ENCODE measurements around the gene RHNO1.

The RHNO1 gene

GRCh38 chr12:2936301-2936700 is 59.3 kb downstream of the RHNO1 start:
- Histone ChIP-seq H3K27me3 (replicated peaks; ENCODE audit: insufficient read depth, low read length) (no peaks in the 10 kb centered on the region), H3K9ac (ENCODE audit: low read length) (no peak overlapping the region), H2AFZ (ENCODE audit: low read length) (no peak overlapping the region), H3K27ac (ENCODE audit: low read length) (no peak overlapping the region), H3K9me3 (replicated peaks; ENCODE audit: insufficient read depth, low read length) (no peaks in the 10 kb centered on the region), H3K4me2 (ENCODE audit: low read depth, low read length) (no peak overlapping the region), H4K20me1 (ENCODE audit: insufficient read depth, low read length) (no peaks in the 10 kb centered on the region), H3K79me2 (ENCODE audit: low read length) (no peaks in the 10 kb centered on the region), H3K4me1 (ENCODE audit: low read length) (no peaks in the 10 kb centered on the region), H3F3A (ENCODE audit: insufficient read depth, low read length) (no peaks in the 10 kb centered on the region), H3K36me3 (replicated peaks; ENCODE audit: insufficient read depth, low read length) (no peaks in the 10 kb centered on the region), H3K9me2 (replicated peaks; ENCODE audit: insufficient read depth, low read length) (no peaks in the 10 kb centered on the region), H3K4me3 (ENCODE audit: low read length) (no peak overlapping the region)
- no peak for TF ChIP-seq EZH2 (optimal IDR thresholded peaks at IDR 0.05; ENCODE audit: low read depth, low read length)
- TF ChIP-seq EZH2phosphoT487 (IDR thresholded peaks at IDR 0.05; ENCODE audit: low read length) = no peak
- TF ChIP-seq CTCF (IDR thresholded peaks at IDR 0.05; ENCODE audit: low read length) = no peak
- DNase-seq = no peak

GRCh38 chr12:2937500-2937899 is 60.5 kb downstream of the RHNO1 start:
- no peaks in the 10 kb centered on the region for H4K20me1 ChIP-seq (ENCODE audit: insufficient read depth, low read length)
- H3K36me3 ChIP-seq (replicated peaks; ENCODE audit: insufficient read depth, low read length) = no peaks in the 10 kb centered on the region
- H3K9me3 ChIP-seq (replicated peaks; ENCODE audit: insufficient read depth, low read length) = no peaks in the 10 kb centered on the region
- no peak overlapping the region for H2AFZ ChIP-seq (ENCODE audit: low read length)
- no peak overlapping the region for H3K9ac ChIP-seq (ENCODE audit: low read length)
- no peak overlapping the region for H3K4me3 ChIP-seq (ENCODE audit: low read length)
- H3K27me3 ChIP-seq (replicated peaks; ENCODE audit: insufficient read depth, low read length) = no peaks in the 10 kb centered on the region
- H3F3A ChIP-seq (ENCODE audit: insufficient read depth, low read length) = no peaks in the 10 kb centered on the region
- TF ChIP-seq EZH2 (optimal IDR thresholded peaks at IDR 0.05; ENCODE audit: low read depth, low read length) = no peak
- no peak for TF ChIP-seq CTCF (IDR thresholded peaks at IDR 0.05; ENCODE audit: low read length)
- TF ChIP-seq EZH2phosphoT487 (IDR thresholded peaks at IDR 0.05; ENCODE audit: low read length) = no peak
- no peak overlapping the region for H3K4me2 ChIP-seq (ENCODE audit: low read depth, low read length)
- H3K79me2 ChIP-seq (ENCODE audit: low read length) = no peaks in the 10 kb centered on the region
- H3K27ac ChIP-seq (ENCODE audit: low read length) = no peak overlapping the region
- no peaks in the 10 kb centered on the region for H3K4me1 ChIP-seq (ENCODE audit: low read length)
- no peak for DNase-seq
- H3K9me2 ChIP-seq (replicated peaks; ENCODE audit: insufficient read depth, low read length) = no peaks in the 10 kb centered on the region
